ENCODE data around the gene HOXB2.

HOXB2 gene

DNA sequence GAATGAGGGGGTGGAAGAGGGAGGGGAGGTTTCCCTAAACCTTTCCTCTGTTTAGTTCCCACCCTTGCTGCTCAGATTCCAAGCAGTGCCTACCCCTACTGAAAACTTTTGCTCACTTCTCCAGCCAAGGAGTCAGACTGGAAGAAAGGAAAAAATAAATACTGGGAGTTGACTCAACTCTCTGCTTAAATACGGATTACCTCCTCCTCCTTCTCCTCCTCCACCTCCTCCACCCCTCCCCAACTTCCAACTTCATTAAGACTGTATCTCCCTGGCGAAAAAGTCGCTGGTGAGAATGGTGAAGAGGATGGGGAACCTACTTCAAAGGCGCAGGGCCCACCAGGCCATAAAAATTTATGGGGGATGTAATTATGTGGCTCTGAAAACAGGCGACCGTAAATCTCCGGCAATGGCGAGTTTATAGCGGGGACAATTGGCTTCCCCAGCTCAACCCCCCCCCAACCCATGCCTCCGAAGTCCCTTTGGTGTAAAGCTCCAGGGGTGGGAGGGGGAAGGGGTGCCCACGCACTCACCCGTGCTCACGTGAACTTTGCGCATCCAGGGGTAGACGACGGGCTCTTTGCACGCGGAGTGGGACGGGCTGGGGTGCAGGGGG lies 32.5 kb upstream of the HOXB2 start:
- Histone ChIP-seq H3K4me1 (ENCODE audit: control insufficient read depth, low read depth, low read length) (peaks cover 1% of the 10 kb centered on the region), H3K23ac (ENCODE audit: low read length) (no peak overlapping the region), H3K4me3 (ENCODE audit: low read length) (no peak overlapping the region), H4K5ac (ENCODE audit: low read length) (no peak overlapping the region), H3K56ac (ENCODE audit: low read length) (no peak overlapping the region), H2AK5ac (ENCODE audit: low read length) (no peak overlapping the region), H3K4ac (ENCODE audit: low read depth, low read length) (no peak overlapping the region), H3K18ac (ENCODE audit: low read length) (no peak overlapping the region), H2BK120ac (ENCODE audit: low read depth, low read length) (no peak overlapping the region), H3K36me3 (ENCODE audit: control insufficient read depth, insufficient read depth, low read length) (no peaks in the 10 kb centered on the region), H4K8ac (ENCODE audit: low read depth, low read length) (no peak overlapping the region), H2BK15ac (replicated peaks; ENCODE audit: low read depth) (no peak overlapping the region), H3K79me1 (ENCODE audit: low read length) (no peaks in the 10 kb centered on the region), H3K27me3 (ENCODE audit: insufficient read depth, low read length, poor library complexity) (peaks cover 90% of the 10 kb centered on the region), H2BK5ac (ENCODE audit: low read length) (no peak overlapping the region), H3K9ac (ENCODE audit: low read length) (no peak overlapping the region), H3K4me2 (ENCODE audit: low read length) (no peak overlapping the region), H3K79me2 (ENCODE audit: control insufficient read depth, insufficient read depth, low read length) (no peaks in the 10 kb centered on the region), H3K27ac (ENCODE audit: low read depth, low read length) (no peak overlapping the region)
- no CpG with 5 or more reads among the region's 19 CpGs for WGBS (ENCODE audit: extremely low coverage, insufficient coverage, low lambda C conversion rate)
- DNase-seq: no peak

DNA sequence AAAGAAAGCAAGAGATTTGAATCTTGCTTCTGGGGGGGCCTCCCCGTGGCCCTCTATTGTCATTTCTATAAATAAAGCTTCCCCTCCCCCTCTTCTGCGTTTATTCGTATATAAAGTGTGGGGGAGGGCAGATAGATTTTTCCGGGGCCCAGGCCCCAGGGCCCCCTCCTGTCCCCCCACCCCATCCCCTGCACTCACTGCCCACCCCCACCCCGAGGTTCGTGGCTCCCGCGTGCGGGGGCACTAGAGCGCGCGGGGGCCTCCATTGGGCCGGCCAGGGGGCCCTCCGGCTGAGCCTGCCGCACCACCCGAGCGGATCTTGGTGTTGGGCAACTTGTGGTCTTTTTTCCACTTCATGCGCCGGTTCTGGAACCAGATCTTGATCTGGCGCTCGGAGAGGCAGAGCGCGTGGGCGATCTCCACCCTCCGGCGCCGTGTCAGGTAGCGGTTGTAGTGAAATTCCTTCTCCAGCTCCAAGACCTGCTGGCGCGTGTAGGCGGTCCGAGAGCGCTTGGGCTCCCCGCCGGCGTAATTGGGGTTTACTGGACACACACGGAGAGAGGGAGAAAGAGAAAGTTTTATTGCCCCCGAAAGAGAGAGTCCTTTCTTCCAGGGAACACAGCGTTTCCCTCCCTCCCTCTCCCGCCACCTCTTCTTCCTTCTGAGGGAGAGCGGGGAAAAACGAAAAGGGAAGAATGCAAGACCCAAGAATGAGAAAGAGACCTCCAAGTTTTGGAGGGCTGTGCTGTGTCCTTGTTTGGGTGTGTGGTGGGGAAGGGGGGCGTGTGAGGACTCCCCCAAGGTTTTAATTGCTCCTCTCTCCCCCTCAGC lies 31.8 kb upstream of the HOXB2 start:
- Histone ChIP-seq H3K23ac (ENCODE audit: low read length) (no peak overlapping the region), H2BK120ac (ENCODE audit: low read depth, low read length) (no peak overlapping the region), H3K27me3 (ENCODE audit: insufficient read depth, low read length, poor library complexity) (peaks cover 90% of the 10 kb centered on the region), H3K4me1 (ENCODE audit: control insufficient read depth, low read depth, low read length) (peaks cover 1% of the 10 kb centered on the region), H3K4me2 (ENCODE audit: low read length) (no peak overlapping the region), H4K8ac (ENCODE audit: low read depth, low read length) (no peak overlapping the region), H3K36me3 (ENCODE audit: control insufficient read depth, insufficient read depth, low read length) (no peaks in the 10 kb centered on the region), H2BK5ac (ENCODE audit: low read length) (no peak overlapping the region), H3K79me2 (ENCODE audit: control insufficient read depth, insufficient read depth, low read length) (no peaks in the 10 kb centered on the region), H3K4ac (ENCODE audit: low read depth, low read length) (no peak overlapping the region), H2BK15ac (replicated peaks; ENCODE audit: low read depth) (no peak overlapping the region), H2AK5ac (ENCODE audit: low read length) (no peak overlapping the region), H4K5ac (ENCODE audit: low read length) (no peak overlapping the region), H3K9ac (ENCODE audit: low read length) (no peak overlapping the region), H3K4me3 (ENCODE audit: low read length) (no peak overlapping the region), H3K56ac (ENCODE audit: low read length) (no peak overlapping the region), H3K27ac (ENCODE audit: low read depth, low read length) (no peak overlapping the region), H3K18ac (ENCODE audit: low read length) (no peak overlapping the region), H3K79me1 (ENCODE audit: low read length) (no peaks in the 10 kb centered on the region)
- no CpG with 5 or more reads among the region's 43 CpGs for WGBS (ENCODE audit: extremely low coverage, insufficient coverage, low lambda C conversion rate)
- DNase-seq: no peak

DNA sequence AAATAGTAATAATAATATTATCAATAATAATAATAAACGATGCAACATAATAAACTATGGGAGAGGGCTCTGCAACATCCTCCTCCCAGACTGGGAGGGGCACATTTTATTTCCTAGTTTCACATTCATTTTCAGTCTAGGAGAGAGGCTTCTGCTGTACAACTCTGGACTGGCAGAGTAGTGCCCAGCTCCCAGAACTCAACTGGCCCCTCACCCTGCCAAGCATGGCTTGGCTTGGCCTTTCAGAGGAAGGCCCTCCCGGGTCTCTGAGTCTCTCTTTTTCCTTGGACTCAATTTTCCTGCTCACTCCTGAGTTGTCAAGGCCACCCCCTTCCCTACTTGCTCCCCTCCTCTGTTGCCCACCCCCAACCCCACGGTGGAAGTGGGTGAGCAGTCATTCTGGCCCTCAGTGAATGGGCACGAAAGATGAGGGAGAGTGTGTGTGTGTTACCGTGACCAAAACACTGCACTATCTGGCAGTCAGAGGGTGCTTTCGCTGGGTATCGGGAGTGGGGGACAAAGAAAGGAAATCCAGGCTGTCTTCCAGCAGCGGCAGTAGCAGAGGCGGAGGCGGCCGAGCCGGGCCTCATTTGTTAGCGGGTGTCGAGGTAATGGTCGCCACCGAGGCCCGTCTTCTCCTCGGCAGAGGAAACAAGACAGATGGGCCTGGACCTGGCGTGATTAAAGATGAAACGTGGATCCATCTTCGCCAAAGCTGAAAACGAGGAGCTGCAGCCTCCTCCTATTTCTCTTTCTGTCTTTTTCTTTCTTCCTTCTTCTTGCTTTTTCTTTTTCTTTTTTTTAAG lies 31.0 kb upstream of the HOXB2 start:
- Histone ChIP-seq H3K36me3 (ENCODE audit: control insufficient read depth, insufficient read depth, low read length) (no peaks in the 10 kb centered on the region), H2BK120ac (ENCODE audit: low read depth, low read length) (no peak overlapping the region), H3K79me2 (ENCODE audit: control insufficient read depth, insufficient read depth, low read length) (no peaks in the 10 kb centered on the region), H3K4me3 (ENCODE audit: low read length) (no peak overlapping the region), H3K4ac (ENCODE audit: low read depth, low read length) (no peak overlapping the region), H2AK5ac (ENCODE audit: low read length) (no peak overlapping the region), H3K23ac (ENCODE audit: low read length) (no peak overlapping the region), H3K27ac (ENCODE audit: low read depth, low read length) (no peak overlapping the region), H4K5ac (ENCODE audit: low read length) (no peak overlapping the region), H3K79me1 (ENCODE audit: low read length) (no peaks in the 10 kb centered on the region), H3K27me3 (ENCODE audit: insufficient read depth, low read length, poor library complexity) (peaks cover 90% of the 10 kb centered on the region), H3K4me1 (ENCODE audit: control insufficient read depth, low read depth, low read length) (peaks cover 1% of the 10 kb centered on the region), H4K8ac (ENCODE audit: low read depth, low read length) (no peak overlapping the region), H2BK15ac (replicated peaks; ENCODE audit: low read depth) (no peak overlapping the region), H3K9ac (ENCODE audit: low read length) (no peak overlapping the region), H2BK5ac (ENCODE audit: low read length) (no peak overlapping the region), H3K18ac (ENCODE audit: low read length) (no peak overlapping the region), H3K56ac (ENCODE audit: low read length) (no peak overlapping the region), H3K4me2 (ENCODE audit: low read length) (no peak overlapping the region)
- no CpG with 5 or more reads among the region's 22 CpGs for WGBS (ENCODE audit: extremely low coverage, insufficient coverage, low lambda C conversion rate)
- no peak for DNase-seq

DNA sequence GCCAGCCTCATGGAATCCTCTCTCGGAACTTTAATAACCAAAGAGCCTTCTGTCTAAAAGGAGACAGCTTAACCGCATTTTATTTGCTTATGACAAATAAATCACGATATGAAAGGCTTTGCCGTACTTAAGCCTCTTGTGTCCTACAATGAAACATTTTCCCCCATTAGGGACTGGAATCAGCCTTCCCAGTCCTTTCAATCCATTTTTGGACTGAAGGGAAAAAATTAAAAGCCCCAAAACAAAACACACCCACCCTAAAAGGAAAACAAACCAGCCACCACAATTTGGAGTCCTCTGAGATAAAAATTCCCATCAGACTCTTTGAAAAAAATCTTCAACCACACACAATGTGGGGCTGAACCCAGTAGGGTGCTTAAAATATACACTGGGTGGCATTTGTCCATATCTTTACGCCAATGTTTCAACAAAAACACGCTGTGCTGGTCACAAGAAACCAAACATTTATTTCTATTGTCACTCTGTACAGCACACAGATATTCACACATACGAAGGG lies 30.2 kb upstream of the HOXB2 start:
- Histone ChIP-seq H2AK5ac (ENCODE audit: low read length) (no peak overlapping the region), H3K56ac (ENCODE audit: low read length) (no peak overlapping the region), H2BK120ac (ENCODE audit: low read depth, low read length) (no peak overlapping the region), H3K18ac (ENCODE audit: low read length) (no peak overlapping the region), H3K79me1 (ENCODE audit: low read length) (no peaks in the 10 kb centered on the region), H3K4me2 (ENCODE audit: low read length) (no peak overlapping the region), H4K8ac (ENCODE audit: low read depth, low read length) (no peak overlapping the region), H2BK5ac (ENCODE audit: low read length) (no peak overlapping the region), H2BK15ac (replicated peaks; ENCODE audit: low read depth) (no peak overlapping the region), H4K5ac (ENCODE audit: low read length) (no peak overlapping the region), H3K36me3 (ENCODE audit: control insufficient read depth, insufficient read depth, low read length) (no peaks in the 10 kb centered on the region), H3K27ac (ENCODE audit: low read depth, low read length) (no peak overlapping the region), H3K79me2 (ENCODE audit: control insufficient read depth, insufficient read depth, low read length) (no peaks in the 10 kb centered on the region), H3K4ac (ENCODE audit: low read depth, low read length) (no peak overlapping the region), H3K27me3 (ENCODE audit: insufficient read depth, low read length, poor library complexity) (peaks cover 85% of the 10 kb centered on the region), H3K9ac (ENCODE audit: low read length) (no peak overlapping the region), H3K4me3 (ENCODE audit: low read length) (no peak overlapping the region), H3K4me1 (ENCODE audit: control insufficient read depth, low read depth, low read length) (peaks cover 1% of the 10 kb centered on the region), H3K23ac (ENCODE audit: low read length) (no peak overlapping the region)
- no peak for DNase-seq
- WGBS (ENCODE audit: extremely low coverage, insufficient coverage, low lambda C conversion rate): no CpG with 5 or more reads among the region's 7 CpGs

DNA sequence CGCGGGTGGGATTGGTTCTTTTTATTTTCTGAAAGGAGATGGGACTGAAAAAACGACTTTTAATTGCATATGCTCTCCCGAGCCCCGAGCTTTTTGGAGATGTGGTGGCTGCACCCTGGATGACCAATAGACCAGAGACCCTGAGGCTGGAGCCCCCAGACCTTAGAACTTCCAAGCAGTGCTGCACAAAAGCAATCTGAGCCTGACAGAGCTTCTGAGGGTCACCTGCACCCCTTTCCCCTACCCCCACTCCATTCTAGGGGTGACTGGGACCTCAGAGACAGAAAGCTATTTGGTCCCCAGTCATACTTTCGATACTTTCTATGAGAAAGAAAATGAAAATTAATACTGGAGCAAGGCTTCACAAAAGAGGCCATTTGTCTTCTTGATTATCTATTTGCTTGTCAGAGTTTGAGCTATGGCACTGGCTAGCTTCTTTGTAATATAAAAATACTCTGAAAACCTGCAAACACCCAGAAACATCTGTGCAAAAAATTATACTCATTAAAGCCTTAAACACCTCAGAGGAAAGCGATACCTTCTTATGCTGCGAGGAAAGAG lies 29.7 kb upstream of the HOXB2 start:
- no CpG with 5 or more reads among the region's 8 CpGs for WGBS (ENCODE audit: extremely low coverage, insufficient coverage, low lambda C conversion rate)
- Histone ChIP-seq H3K18ac (ENCODE audit: low read length) (no peak overlapping the region), H3K79me1 (ENCODE audit: low read length) (no peaks in the 10 kb centered on the region), H3K4me1 (ENCODE audit: control insufficient read depth, low read depth, low read length) (peaks cover 3% of the 10 kb centered on the region), H3K23ac (ENCODE audit: low read length) (no peak overlapping the region), H3K27ac (ENCODE audit: low read depth, low read length) (no peak overlapping the region), H2BK15ac (replicated peaks; ENCODE audit: low read depth) (no peak overlapping the region), H3K56ac (ENCODE audit: low read length) (no peak overlapping the region), H2AK5ac (ENCODE audit: low read length) (no peak overlapping the region), H3K9ac (ENCODE audit: low read length) (no peak overlapping the region), H2BK5ac (ENCODE audit: low read length) (no peak overlapping the region), H4K5ac (ENCODE audit: low read length) (no peak overlapping the region), H3K4ac (ENCODE audit: low read depth, low read length) (no peak overlapping the region), H4K8ac (ENCODE audit: low read depth, low read length) (no peak overlapping the region), H3K79me2 (ENCODE audit: control insufficient read depth, insufficient read depth, low read length) (no peaks in the 10 kb centered on the region), H3K36me3 (ENCODE audit: control insufficient read depth, insufficient read depth, low read length) (no peaks in the 10 kb centered on the region), H3K27me3 (ENCODE audit: insufficient read depth, low read length, poor library complexity) (peaks cover 82% of the 10 kb centered on the region), H3K4me3 (ENCODE audit: low read length) (no peak overlapping the region), H2BK120ac (ENCODE audit: low read depth, low read length) (no peak overlapping the region), H3K4me2 (ENCODE audit: low read length) (no peak overlapping the region)
- DNase-seq: no peak
